HepG2 (cell line): ENCODE measurements around the gene MRPL54.

ENCODE experiments used
- CHD2 ChIP-seq: IDR thresholded peaks from 2 replicates; pipeline ENCODE4 v1.6.1; 2011; ENCODE audit warnings: low read depth, low read length, improper control_type of control experiment
- JUNB ChIP-seq: sonication (generic); formaldehyde crosslinking; IDR thresholded peaks from 2 replicates; pipeline ENCODE4 v1.8.0; 2022; ENCODE audit warnings: missing genetic modification reagents, mild to moderate bottlenecking, borderline replicate concordance
- MAFK ChIP-seq, 2 experiments: IDR thresholded peaks in 1 of 2; conservative IDR thresholded peaks in 1 of 2; 2 replicates each; pipeline ENCODE4 v1.6.1; 2011; ENCODE audit warnings: improper control_type of control experiment in 2 of 2, low read length in 2 of 2
- MEIS2 ChIP-seq: sonication (generic); formaldehyde crosslinking; IDR thresholded peaks from 2 replicates; pipeline ENCODE4 v1.9.0; 2021; ENCODE audit warnings: mild to moderate bottlenecking, missing genetic modification reagents
- RAD21 ChIP-seq: fragments of 450-650 bp; formaldehyde crosslinking; IDR thresholded peaks from 2 replicates; pipeline ENCODE4 v1.5.0; 2020; ENCODE audit warnings: mild to moderate bottlenecking
- SKI ChIP-seq: fragments of 450-650 bp; IDR thresholded peaks from one replicate; pipeline ENCODE4 v1.6.1; 2018; ENCODE audit warnings: mild to moderate bottlenecking; ENCODE audit not compliant: partially characterized antibody
- ZNF660 ChIP-seq: sonication (generic); formaldehyde crosslinking; IDR thresholded peaks from 2 replicates; pipeline ENCODE4 v1.5.1; 2020; ENCODE audit warnings: mild to moderate bottlenecking, low read depth, missing genetic modification reagents, borderline replicate concordance
- TF ChIP-seq, protein P1 (sequence below): sonication (generic); formaldehyde crosslinking; IDR thresholded peaks from 2 replicates; pipeline ENCODE4 v1.5.0; 2020; ENCODE audit warnings: mild to moderate bottlenecking, missing genetic modification reagents, moderate library complexity
- TF ChIP-seq, protein P2 (sequence below): sonication (generic); formaldehyde crosslinking; IDR thresholded peaks from 2 replicates; pipeline ENCODE4 v1.4.0; 2020; ENCODE audit warnings: mild to moderate bottlenecking, missing genetic modification reagents
- TF ChIP-seq, protein P3 (sequence below): fragments of 450-650 bp; IDR thresholded peaks from 2 replicates; pipeline ENCODE4 v1.6.1; 2017; ENCODE audit warnings: mild to moderate bottlenecking
- TF ChIP-seq, protein P4 (sequence below): sonication (generic); formaldehyde crosslinking; IDR thresholded peaks from 2 replicates; pipeline ENCODE4 v1.8.0; 2022; ENCODE audit warnings: mild to moderate bottlenecking, missing genetic modification reagents, moderate library complexity
- TF ChIP-seq, protein P5 (sequence below): sonication (generic); formaldehyde crosslinking; IDR thresholded peaks from 2 replicates; pipeline ENCODE4 v1.8.0; 2022; ENCODE audit warnings: missing genetic modification reagents, mild to moderate bottlenecking, inconsistent platforms, borderline replicate concordance

DNA sequence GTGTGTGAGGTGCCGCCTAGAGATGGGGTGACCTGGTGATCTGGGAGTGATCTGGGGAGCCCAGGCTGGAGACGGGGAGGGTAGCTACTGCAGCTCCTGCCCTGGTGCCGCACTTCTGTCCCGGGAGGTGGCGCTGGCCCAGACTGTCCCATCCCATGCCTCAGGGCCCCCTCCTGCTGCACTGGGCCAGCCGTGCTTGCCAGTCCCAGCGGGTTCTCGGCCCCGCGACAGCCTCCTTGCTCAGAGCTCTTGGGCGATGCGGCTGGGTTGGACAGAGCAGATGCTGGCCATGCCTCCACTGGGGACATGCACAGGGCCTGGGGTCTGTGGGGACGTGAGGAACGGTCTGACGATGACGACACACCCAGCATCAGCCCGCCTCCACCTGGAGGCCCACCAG, 7.0 kb downstream of the MRPL54 start:
- TF ChIP-seq, protein P1, sequence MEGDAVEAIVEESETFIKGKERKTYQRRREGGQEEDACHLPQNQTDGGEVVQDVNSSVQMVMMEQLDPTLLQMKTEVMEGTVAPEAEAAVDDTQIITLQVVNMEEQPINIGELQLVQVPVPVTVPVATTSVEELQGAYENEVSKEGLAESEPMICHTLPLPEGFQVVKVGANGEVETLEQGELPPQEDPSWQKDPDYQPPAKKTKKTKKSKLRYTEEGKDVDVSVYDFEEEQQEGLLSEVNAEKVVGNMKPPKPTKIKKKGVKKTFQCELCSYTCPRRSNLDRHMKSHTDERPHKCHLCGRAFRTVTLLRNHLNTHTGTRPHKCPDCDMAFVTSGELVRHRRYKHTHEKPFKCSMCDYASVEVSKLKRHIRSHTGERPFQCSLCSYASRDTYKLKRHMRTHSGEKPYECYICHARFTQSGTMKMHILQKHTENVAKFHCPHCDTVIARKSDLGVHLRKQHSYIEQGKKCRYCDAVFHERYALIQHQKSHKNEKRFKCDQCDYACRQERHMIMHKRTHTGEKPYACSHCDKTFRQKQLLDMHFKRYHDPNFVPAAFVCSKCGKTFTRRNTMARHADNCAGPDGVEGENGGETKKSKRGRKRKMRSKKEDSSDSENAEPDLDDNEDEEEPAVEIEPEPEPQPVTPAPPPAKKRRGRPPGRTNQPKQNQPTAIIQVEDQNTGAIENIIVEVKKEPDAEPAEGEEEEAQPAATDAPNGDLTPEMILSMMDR (CRISPR knock-in tag), result no peak
- TF ChIP-seq SKI (no peak), RAD21 (CRISPR knock-in tag) (no peak), CHD2 (no peak), MEIS2 (CRISPR knock-in tag) (no peak), ZNF660 (CRISPR knock-in tag) (no peak), JUNB (CRISPR knock-in tag) (no peak), MAFK (conservative IDR thresholded peaks at IDR 0.05 in 1 of 2, IDR thresholded peaks at IDR 0.05 in 1 of 2; ENCODE audit: low read length in 2 of 2) (no peak)
- TF ChIP-seq, protein P2, sequence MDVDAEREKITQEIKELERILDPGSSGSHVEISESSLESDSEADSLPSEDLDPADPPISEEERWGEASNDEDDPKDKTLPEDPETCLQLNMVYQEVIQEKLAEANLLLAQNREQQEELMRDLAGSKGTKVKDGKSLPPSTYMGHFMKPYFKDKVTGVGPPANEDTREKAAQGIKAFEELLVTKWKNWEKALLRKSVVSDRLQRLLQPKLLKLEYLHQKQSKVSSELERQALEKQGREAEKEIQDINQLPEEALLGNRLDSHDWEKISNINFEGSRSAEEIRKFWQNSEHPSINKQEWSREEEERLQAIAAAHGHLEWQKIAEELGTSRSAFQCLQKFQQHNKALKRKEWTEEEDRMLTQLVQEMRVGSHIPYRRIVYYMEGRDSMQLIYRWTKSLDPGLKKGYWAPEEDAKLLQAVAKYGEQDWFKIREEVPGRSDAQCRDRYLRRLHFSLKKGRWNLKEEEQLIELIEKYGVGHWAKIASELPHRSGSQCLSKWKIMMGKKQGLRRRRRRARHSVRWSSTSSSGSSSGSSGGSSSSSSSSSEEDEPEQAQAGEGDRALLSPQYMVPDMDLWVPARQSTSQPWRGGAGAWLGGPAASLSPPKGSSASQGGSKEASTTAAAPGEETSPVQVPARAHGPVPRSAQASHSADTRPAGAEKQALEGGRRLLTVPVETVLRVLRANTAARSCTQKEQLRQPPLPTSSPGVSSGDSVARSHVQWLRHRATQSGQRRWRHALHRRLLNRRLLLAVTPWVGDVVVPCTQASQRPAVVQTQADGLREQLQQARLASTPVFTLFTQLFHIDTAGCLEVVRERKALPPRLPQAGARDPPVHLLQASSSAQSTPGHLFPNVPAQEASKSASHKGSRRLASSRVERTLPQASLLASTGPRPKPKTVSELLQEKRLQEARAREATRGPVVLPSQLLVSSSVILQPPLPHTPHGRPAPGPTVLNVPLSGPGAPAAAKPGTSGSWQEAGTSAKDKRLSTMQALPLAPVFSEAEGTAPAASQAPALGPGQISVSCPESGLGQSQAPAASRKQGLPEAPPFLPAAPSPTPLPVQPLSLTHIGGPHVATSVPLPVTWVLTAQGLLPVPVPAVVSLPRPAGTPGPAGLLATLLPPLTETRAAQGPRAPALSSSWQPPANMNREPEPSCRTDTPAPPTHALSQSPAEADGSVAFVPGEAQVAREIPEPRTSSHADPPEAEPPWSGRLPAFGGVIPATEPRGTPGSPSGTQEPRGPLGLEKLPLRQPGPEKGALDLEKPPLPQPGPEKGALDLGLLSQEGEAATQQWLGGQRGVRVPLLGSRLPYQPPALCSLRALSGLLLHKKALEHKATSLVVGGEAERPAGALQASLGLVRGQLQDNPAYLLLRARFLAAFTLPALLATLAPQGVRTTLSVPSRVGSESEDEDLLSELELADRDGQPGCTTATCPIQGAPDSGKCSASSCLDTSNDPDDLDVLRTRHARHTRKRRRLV (CRISPR knock-in tag), result no peak
- TF ChIP-seq, protein P3, sequence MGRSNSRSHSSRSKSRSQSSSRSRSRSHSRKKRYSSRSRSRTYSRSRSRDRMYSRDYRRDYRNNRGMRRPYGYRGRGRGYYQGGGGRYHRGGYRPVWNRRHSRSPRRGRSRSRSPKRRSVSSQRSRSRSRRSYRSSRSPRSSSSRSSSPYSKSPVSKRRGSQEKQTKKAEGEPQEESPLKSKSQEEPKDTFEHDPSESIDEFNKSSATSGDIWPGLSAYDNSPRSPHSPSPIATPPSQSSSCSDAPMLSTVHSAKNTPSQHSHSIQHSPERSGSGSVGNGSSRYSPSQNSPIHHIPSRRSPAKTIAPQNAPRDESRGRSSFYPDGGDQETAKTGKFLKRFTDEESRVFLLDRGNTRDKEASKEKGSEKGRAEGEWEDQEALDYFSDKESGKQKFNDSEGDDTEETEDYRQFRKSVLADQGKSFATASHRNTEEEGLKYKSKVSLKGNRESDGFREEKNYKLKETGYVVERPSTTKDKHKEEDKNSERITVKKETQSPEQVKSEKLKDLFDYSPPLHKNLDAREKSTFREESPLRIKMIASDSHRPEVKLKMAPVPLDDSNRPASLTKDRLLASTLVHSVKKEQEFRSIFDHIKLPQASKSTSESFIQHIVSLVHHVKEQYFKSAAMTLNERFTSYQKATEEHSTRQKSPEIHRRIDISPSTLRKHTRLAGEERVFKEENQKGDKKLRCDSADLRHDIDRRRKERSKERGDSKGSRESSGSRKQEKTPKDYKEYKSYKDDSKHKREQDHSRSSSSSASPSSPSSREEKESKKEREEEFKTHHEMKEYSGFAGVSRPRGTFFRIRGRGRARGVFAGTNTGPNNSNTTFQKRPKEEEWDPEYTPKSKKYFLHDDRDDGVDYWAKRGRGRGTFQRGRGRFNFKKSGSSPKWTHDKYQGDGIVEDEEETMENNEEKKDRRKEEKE, result no peak
- TF ChIP-seq, protein P4, sequence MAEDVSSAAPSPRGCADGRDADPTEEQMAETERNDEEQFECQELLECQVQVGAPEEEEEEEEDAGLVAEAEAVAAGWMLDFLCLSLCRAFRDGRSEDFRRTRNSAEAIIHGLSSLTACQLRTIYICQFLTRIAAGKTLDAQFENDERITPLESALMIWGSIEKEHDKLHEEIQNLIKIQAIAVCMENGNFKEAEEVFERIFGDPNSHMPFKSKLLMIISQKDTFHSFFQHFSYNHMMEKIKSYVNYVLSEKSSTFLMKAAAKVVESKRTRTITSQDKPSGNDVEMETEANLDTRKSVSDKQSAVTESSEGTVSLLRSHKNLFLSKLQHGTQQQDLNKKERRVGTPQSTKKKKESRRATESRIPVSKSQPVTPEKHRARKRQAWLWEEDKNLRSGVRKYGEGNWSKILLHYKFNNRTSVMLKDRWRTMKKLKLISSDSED (CRISPR knock-in tag), result no peak
- TF ChIP-seq, protein P5, sequence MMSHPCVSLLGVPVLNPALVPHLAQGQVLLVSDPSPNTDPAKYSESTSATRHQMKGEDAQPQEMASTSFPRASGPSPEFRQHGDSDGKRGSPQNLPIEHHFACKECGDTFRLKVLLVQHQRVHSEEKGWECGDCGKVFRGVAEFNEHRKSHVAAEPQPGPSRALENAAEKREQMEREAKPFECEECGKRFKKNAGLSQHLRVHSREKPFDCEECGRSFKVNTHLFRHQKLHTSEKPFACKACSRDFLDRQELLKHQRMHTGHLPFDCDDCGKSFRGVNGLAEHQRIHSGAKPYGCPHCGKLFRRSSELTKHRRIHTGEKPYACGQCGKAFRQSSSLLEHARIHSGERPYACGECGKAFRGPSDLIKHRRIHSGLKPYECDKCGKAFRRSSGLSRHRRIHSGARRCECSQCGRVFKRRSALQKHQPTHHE (CRISPR knock-in tag), result no peak
